ENCODE results near the gene OTULIN.

The OTULIN gene

GRCh38 chr5:14722923-14723322, 58.4 kb downstream of the OTULIN start:
- no peak for DNase-seq

GRCh38 chr5:14723701-14724132, 59.2 kb downstream of the OTULIN start:
- no peak for DNase-seq

GRCh38 chr5:14724633-14725032, 60.1 kb downstream of the OTULIN start:
- no peak for DNase-seq

GRCh38 chr5:14726066-14726838, 61.7 kb downstream of the OTULIN start:
- DNase-seq: no peak

GRCh38 chr5:14727428-14727865, 62.9 kb downstream of the OTULIN start:
- DNase-seq: peak in 12 of 14 donors; percentile 43 to 90 (median 70)

- no peak for DNase-seq
These were observed 63.5 kb downstream of the OTULIN start for GRCh38 chr5:14727928-14728458.

GRCh38 chr5:14728459-14728938, 64.0 kb downstream of the OTULIN start:
- DNase-seq: peak in 11 of 14 donors; percentile 44 to 88 (median 76)

GRCh38 chr5:14729448-14730385, 65.2 kb downstream of the OTULIN start:
- no peak for DNase-seq

GRCh38 chr5:14730466-14730865, 65.9 kb downstream of the OTULIN start:
- DNase-seq: no peak

GRCh38 chr5:14730881-14731280, 66.4 kb downstream of the OTULIN start:
- DNase-seq: no peak

- DNase-seq: peak in 1 of 14 donors; percentile 22
These were observed 68.5 kb downstream of the OTULIN start for GRCh38 chr5:14732991-14733390.

- no peak for DNase-seq
These were observed 69.1 kb downstream of the OTULIN start for GRCh38 chr5:14733661-14734060.

- DNase-seq: no peak
These were observed 69.9 kb downstream of the OTULIN start for GRCh38 chr5:14734396-14734795.

- no peak for DNase-seq
These were observed 71.4 kb downstream of the OTULIN start for GRCh38 chr5:14735944-14736343.

- DNase-seq: no peak
These were observed 72.8 kb downstream of the OTULIN start for GRCh38 chr5:14737291-14737690.

GRCh38 chr5:14738050-14738449, 73.5 kb downstream of the OTULIN start:
- DNase-seq: no peak

- no peak for DNase-seq
These were observed 75.0 kb downstream of the OTULIN start for GRCh38 chr5:14739538-14739937.

- DNase-seq: no peak
These were observed 75.5 kb downstream of the OTULIN start for GRCh38 chr5:14739981-14740380.

GRCh38 chr5:14741131-14741530, 76.6 kb downstream of the OTULIN start:
- no peak for DNase-seq

- DNase-seq: no peak
These were observed 77.4 kb downstream of the OTULIN start for GRCh38 chr5:14741801-14742440.

- DNase-seq: no peak
These were observed 78.0 kb downstream of the OTULIN start for GRCh38 chr5:14742498-14742897.

- no peak for DNase-seq
These were observed 79.2 kb downstream of the OTULIN start for GRCh38 chr5:14743601-14744295.
